CD14-positive monocyte (primary cell): ENCODE measurements around the gene LEPR. TPM values are rescaled to one million over a fixed set of nuclear protein-coding genes. Genes with fewer than 3 reads are reported as not detected.

Experiments used
- DNase-seq, 3 donors: peaks; one replicate each; pipeline ENCODE4 v3.0.0-alpha.2; 2011 to 2022
- H2AFZ ChIP-seq: 2 replicates; pipeline ENCODE4 v1.6.0; 2012; ENCODE audit warnings: mild to moderate bottlenecking, low read depth, low read length, inconsistent platforms; ENCODE audit not compliant: insufficient read depth, poor library complexity, severe bottlenecking
- H3K27ac ChIP-seq, 2 donors: 1 replicate in 1 of 2; 2 replicates in 1 of 2; pipeline ENCODE4 v1.5.1; 2012 to 2013; ENCODE audit warnings: low read length in 2 of 2, control low read depth in 1 of 2, inconsistent platforms in 1 of 2, low read depth in 1 of 2, mild to moderate bottlenecking in 1 of 2
- H3K27me3 ChIP-seq, 2 donors: one replicate each; pipeline versions ENCODE4 v1.6.0 to v1.6.1; 2011 to 2013; ENCODE audit warnings: low read length in 2 of 2; ENCODE audit not compliant: control insufficient read depth in 2 of 2, insufficient read depth in 2 of 2
- H3K36me3 ChIP-seq, 2 donors: replicated peaks in 1 of 2; 1 replicate in 1 of 2; 2 replicates in 1 of 2; pipeline versions ENCODE4 v1.5.1 to v1.6.1; 2012 to 2013; ENCODE audit warnings: low read length in 2 of 2, control low read depth in 1 of 2, inconsistent platforms in 1 of 2, mild to moderate bottlenecking in 1 of 2; ENCODE audit not compliant: insufficient read depth in 2 of 2, control insufficient read depth in 1 of 2
- H3K4me1 ChIP-seq, 2 donors: 1 replicate in 1 of 2; 2 replicates in 1 of 2; pipeline versions ENCODE4 v1.5.1 to v1.6.1; 2012 to 2013; ENCODE audit warnings: low read length in 2 of 2, control low read depth in 1 of 2, inconsistent platforms in 1 of 2, mild to moderate bottlenecking in 1 of 2, moderate library complexity in 1 of 2; ENCODE audit not compliant: insufficient read depth in 2 of 2, control insufficient read depth in 1 of 2
- H3K4me2 ChIP-seq: replicated peaks from 2 replicates; pipeline ENCODE3; 2012; ENCODE audit warnings: low read length, moderate library complexity, mild to moderate bottlenecking; ENCODE audit not compliant: poor library complexity, severe bottlenecking; ENCODE audit errors: extremely low read depth
- H3K4me3 ChIP-seq, 3 experiments: fragments of 200-600 bp in 1 of 3; sonication (generic) in 1 of 3; replicated peaks in 1 of 3; 1 replicate in 2 of 3; 2 replicates in 1 of 3; pipeline ENCODE4 v1.5.1; 2011 to 2013; ENCODE audit warnings: low read length in 3 of 3, mild to moderate bottlenecking in 3 of 3, control low read depth in 2 of 3, low read depth in 2 of 3, inconsistent platforms in 1 of 3, moderate library complexity in 1 of 3
- H3K79me2 ChIP-seq: 2 replicates; pipeline ENCODE4 v1.6.0; 2012; ENCODE audit warnings: mild to moderate bottlenecking, control low read depth, inconsistent platforms, low read length, moderate library complexity; ENCODE audit not compliant: insufficient read depth
- H3K9ac ChIP-seq: 2 replicates; pipeline ENCODE4 v1.6.0; 2017; ENCODE audit warnings: low read length, mild to moderate bottlenecking; ENCODE audit not compliant: insufficient read depth, poor library complexity, severe bottlenecking
- H3K9me3 ChIP-seq, 2 donors: replicated peaks in 1 of 2; 1 replicate in 1 of 2; 2 replicates in 1 of 2; pipeline versions ENCODE4 v1.5.1 to v1.6.1; 2012 to 2013; ENCODE audit warnings: low read length in 2 of 2, control low read depth in 1 of 2; ENCODE audit not compliant: control insufficient read depth in 1 of 2, insufficient read depth in 1 of 2
- H4K20me1 ChIP-seq: 2 replicates; pipeline ENCODE4 v1.6.0; 2012; ENCODE audit warnings: mild to moderate bottlenecking, low read length, control low read depth, moderate library complexity; ENCODE audit not compliant: insufficient read depth
- H3K27ac Mint-ChIP-seq, 7 donors: one replicate each; pipeline ENCODE4 v1.8.0; 2020; ENCODE audit warnings: mild to moderate bottlenecking in 7 of 7, mixed read lengths in 7 of 7, moderate library complexity in 6 of 7, inconsistent platforms in 2 of 7
- H3K27me3 Mint-ChIP-seq, 3 donors: one replicate each; pipeline ENCODE4 v1.8.0; 2021 to 2022; ENCODE audit warnings: low read depth in 3 of 3, mild to moderate bottlenecking in 3 of 3, mixed read lengths in 3 of 3, moderate library complexity in 3 of 3, inconsistent platforms in 1 of 3
- H3K36me3 Mint-ChIP-seq, 2 donors: one replicate each; pipeline ENCODE4 v1.8.0; 2020; ENCODE audit warnings: mixed read lengths in 2 of 2, inconsistent platforms in 1 of 2, mild to moderate bottlenecking in 1 of 2
- H3K4me1 Mint-ChIP-seq: one replicate; pipeline ENCODE4 v1.8.0; 2020; ENCODE audit warnings: mild to moderate bottlenecking, mixed read lengths
- H3K4me3 Mint-ChIP-seq, 2 donors: one replicate each; pipeline ENCODE4 v1.8.0; 2020; ENCODE audit warnings: mild to moderate bottlenecking in 2 of 2, mixed read lengths in 2 of 2, moderate library complexity in 1 of 2
- H3K9me3 Mint-ChIP-seq, 7 donors: one replicate each; pipeline ENCODE4 v1.8.0; 2020 to 2022; ENCODE audit warnings: mixed read lengths in 7 of 7, mild to moderate bottlenecking in 6 of 7, moderate library complexity in 6 of 7, inconsistent platforms in 2 of 7
- CTCF ChIP-seq: fragments of 200-600 bp; IDR thresholded peaks from one replicate; pipeline ENCODE4 v1.8.0; 2022; ENCODE audit warnings: antibody characterized with exemption, mild to moderate bottlenecking
- intact Hi-C, 2 donors: fragments of 100-400 bp; cut with micrococcal nuclease; formaldehyde crosslinking; loops; one replicate each; pipeline versions ENCODE4 v1.15.0 to v1.15.1; 2023
- polyA plus RNA-seq, 3 donors: library from polyadenylated mRNA; depleted of rRNA in 1 of 3; unstranded in 2 of 3; stranded (reverse) in 1 of 3; fragments of 300-500 nt in 2 of 3; fragments of >200 nt in 1 of 3; fragmentation: Illumina TruSeq in 2 of 3; gene quantifications; 1 replicate in 2 of 3; 2 replicates in 1 of 3; pipeline ENCODE4 v1.2.3, GENCODE V29; 2012 to 2021

Gene LEPR
- polyA plus RNA-seq, 3 donors, result 0.85 to 3.0 (median 1.0) TPM

GRCh38 chr1:65456481-65456880 is 36.0 kb downstream of the LEPR start:
- Mint-ChIP-seq H3K4me1 (peaks cover 2% of the 10 kb centered on the region), H3K27ac (no peak overlapping the region), H3K27me3 (peaks cover 0 to 1% (median 0%) of the 10 kb centered on the region in 3 donors), H3K36me3 (no peaks in the 10 kb centered on the region), H3K9me3 (peaks cover 0 to 20% (median 8%) of the 10 kb centered on the region in 7 donors), H3K4me3 (no peak overlapping the region)
- Histone ChIP-seq H3K4me3 (no peak overlapping the region), H3K79me2 (no peaks in the 10 kb centered on the region), H3K4me1 (no peaks in the 10 kb centered on the region), H3K4me2 (no peak overlapping the region), H3K9ac (no peak overlapping the region), H3K9me3 (no peaks in the 10 kb centered on the region), H2AFZ (no peak overlapping the region), H3K36me3 (no peaks in the 10 kb centered on the region), H3K27me3 (no peaks in the 10 kb centered on the region), H3K27ac (no peak overlapping the region), H4K20me1 (no peaks in the 10 kb centered on the region)
- no peak for DNase-seq
- intact Hi-C loops, result no loop called here
- TF ChIP-seq CTCF, result no peak

GRCh38 chr1:65457868-65458267 is 37.4 kb downstream of the LEPR start:
- H3K36me3 ChIP-seq, result no peaks in the 10 kb centered on the region
- H3K4me1 Mint-ChIP-seq, result peaks cover 2% of the 10 kb centered on the region
- no peaks in the 10 kb centered on the region for H3K4me1 ChIP-seq
- no peak overlapping the region for H3K27ac Mint-ChIP-seq
- H4K20me1 ChIP-seq, result no peaks in the 10 kb centered on the region
- H3K9me3 Mint-ChIP-seq, result peaks cover 0 to 20% (median 8%) of the 10 kb centered on the region in 7 donors
- intact Hi-C loops, result no loop called here
- no peaks in the 10 kb centered on the region for H3K9me3 ChIP-seq
- H3K27me3 Mint-ChIP-seq, result peaks cover 0 to 1% (median 0%) of the 10 kb centered on the region in 3 donors
- no peak overlapping the region for H3K27ac ChIP-seq
- DNase-seq, result no peak
- H3K4me2 ChIP-seq, result no peak overlapping the region
- no peaks in the 10 kb centered on the region for H3K27me3 ChIP-seq
- H3K36me3 Mint-ChIP-seq, result no peaks in the 10 kb centered on the region
- no peak overlapping the region for H2AFZ ChIP-seq
- no peak overlapping the region for H3K4me3 Mint-ChIP-seq
- H3K9ac ChIP-seq, result no peak overlapping the region
- H3K79me2 ChIP-seq, result no peaks in the 10 kb centered on the region
- H3K4me3 ChIP-seq, result no peak overlapping the region
- no peak for TF ChIP-seq CTCF
